GM12891 (cell line): ENCODE data around the gene HMCN2.

ENCODE experiments used
- DNase-seq: peaks from one replicate; pipeline ENCODE4 v3.0.0; 2011; ENCODE audit warnings: low spot score; ENCODE audit not compliant: insufficient read length
- FAIRE-seq: peaks from 2 replicates; lab custom pipeline; 2011; peaks lifted over from hg19 to GRCh38; lab: Jason Lieb, UNC
- PAX5 ChIP-seq: IDR thresholded peaks from 2 replicates; pipeline ENCODE4 v1.6.1; 2011; ENCODE audit warnings: low read length, moderate library complexity, mild to moderate bottlenecking; ENCODE audit not compliant: insufficient read depth, severe bottlenecking
- POLR2A ChIP-seq: IDR thresholded peaks from 2 replicates; pipeline ENCODE4 v1.6.1; 2011; ENCODE audit warnings: low read depth, low read length, control low read depth
- POLR2AphosphoS5 ChIP-seq: IDR thresholded peaks from 2 replicates; pipeline ENCODE4 v1.6.1; 2011; ENCODE audit warnings: low read depth, low read length, control low read depth
- POU2F2 ChIP-seq: IDR thresholded peaks from 2 replicates; pipeline ENCODE4 v1.6.1; 2011; ENCODE audit warnings: low read depth, mild to moderate bottlenecking, control low read depth, low read length, moderate library complexity
- SPI1 ChIP-seq: IDR thresholded peaks from 2 replicates; pipeline ENCODE4 v1.6.1; 2011; ENCODE audit warnings: low read depth, low read length, control low read depth
- TAF1 ChIP-seq: IDR thresholded peaks from 2 replicates; pipeline ENCODE4 v1.6.1; 2011; ENCODE audit warnings: low read depth, low read length, control low read depth

HMCN2 gene

DNA sequence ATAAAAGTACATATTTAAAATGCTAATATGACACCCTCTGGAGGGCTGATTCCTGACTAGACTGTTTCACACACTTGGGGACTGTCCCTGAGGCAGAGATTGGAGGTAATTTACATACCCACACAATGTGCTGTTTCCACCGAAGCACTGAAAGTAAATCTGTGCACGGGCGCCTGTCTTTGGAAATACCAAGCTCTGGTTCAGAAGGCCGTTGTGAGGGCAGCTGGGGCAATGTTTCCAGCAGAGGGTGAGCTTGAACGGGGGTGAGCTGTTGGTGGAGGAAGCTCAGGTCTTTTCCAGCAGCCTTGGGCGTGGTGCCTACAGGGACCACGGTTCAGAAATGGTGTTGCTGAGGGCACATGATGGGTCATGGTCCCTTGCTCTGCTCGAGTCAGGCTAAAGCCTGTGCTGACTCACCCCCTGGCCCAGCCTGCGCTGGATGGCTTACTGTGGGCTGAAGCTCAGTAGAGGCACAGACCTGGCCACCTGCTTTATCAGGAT, 25.8 kb upstream of the HMCN2 start:
- peak; percentile 89 for TF ChIP-seq PAX5
- no peak for TF ChIP-seq POLR2A
- peak; percentile 91 for TF ChIP-seq POU2F2
- DNase-seq (no peak), FAIRE-seq (peak; percentile 85)

DNA sequence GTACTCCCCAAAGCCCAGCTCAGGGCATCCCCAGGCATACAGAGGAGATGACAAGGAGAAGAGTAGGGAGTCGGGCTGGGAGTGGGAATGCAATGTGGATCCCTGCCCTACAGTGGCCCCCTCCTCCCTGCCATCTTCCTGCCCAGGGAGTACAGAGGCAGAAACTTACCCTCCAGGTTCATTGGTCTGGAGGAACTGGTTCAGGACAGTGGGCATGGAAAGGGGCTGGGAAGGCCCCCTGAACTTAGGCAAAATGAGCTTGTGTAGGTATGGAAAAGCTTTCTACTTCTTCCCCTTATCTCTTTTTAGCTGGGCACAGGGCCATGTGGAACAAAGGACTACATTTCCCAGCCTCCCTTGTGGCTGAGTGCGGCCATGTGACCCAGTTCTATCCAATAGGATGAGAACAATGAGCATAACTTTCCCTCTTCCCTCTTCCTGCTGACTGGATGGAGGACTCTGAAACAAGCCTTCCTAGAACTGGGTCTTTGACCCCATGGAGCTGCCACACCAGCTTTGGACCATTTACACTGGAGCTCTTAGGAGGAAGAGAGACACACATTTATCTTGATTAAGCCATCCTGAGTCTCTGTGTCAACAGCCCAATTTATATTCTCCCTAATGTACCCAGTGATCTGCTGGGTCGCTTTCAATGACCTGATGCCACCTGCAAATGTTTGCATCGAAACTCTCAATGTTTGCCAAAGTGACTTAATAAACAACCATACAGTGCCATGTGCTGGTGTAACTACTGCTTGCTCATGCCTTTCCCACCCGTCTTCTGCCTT, 25.0 kb upstream of the HMCN2 start:
- no peak for DNase-seq
- FAIRE-seq: peak; percentile 90

DNA sequence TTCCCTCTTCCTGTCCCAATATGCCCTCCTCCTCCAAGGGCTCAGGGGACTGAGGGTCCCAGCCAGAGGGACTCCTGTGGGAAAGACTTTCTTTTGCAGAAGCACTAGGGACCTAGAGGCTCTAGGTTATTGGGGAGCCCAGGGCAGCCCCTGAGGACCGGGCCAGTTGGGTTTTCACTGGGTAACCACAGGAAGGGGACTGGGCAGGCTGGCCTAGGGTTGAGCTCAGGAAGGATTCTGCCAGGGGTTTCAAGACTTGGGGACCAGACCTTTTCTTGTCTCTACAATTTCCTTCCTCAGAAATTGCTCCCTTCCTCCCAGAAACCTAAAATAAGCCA, 24.4 kb upstream of the HMCN2 start:
- TF ChIP-seq POU2F2 (no peak), POLR2AphosphoS5 (no peak), SPI1 (no peak)
- no peak for DNase-seq
- no peak for FAIRE-seq

More for the DNA sequence above, 25.0 kb upstream of the HMCN2 start:
- no peak for TF ChIP-seq TAF1
- peak; percentile 26; the same call in 1 of the 2 replicates for TF ChIP-seq SPI1

DNA sequence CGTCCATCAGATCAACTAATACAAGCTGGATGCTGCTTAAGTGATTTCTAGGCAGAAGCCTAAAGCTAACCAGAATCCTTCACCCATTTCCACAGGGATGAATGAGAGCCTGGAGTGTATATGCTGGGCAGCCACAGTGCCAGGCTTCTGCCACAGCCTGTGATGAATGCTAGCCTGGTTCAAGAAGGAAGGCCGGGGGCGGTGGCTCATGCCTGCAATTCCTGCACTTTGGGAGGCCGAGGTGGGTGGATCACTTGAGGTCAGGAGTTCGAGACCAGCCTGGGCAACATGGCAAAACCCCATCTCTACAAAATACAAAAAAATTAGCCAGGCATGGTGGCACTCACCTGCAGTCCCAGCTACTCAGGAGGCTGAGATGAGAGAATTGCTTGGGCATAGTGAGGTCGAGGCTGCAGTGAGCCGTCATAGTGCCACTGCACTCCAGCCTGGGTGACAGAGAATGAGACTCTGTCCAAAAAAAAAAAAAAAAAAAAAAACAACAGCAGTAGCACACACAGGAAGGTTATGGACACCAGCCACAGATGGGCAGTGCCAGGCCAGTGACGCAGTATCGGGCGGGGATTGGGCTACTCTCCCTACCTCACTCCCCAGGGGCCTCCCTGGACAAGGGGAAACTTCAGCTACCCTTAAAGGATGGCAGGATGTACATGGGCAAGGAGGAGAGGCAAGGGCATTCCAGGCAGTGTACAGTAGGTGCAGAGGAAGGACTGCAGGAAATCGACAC, 23.1 kb upstream of the HMCN2 start:
- no peak for FAIRE-seq
- TF ChIP-seq SPI1 (no peak), POLR2A (no peak), PAX5 (no peak), POLR2AphosphoS5 (no peak), TAF1 (no peak), POU2F2 (no peak)

DNA sequence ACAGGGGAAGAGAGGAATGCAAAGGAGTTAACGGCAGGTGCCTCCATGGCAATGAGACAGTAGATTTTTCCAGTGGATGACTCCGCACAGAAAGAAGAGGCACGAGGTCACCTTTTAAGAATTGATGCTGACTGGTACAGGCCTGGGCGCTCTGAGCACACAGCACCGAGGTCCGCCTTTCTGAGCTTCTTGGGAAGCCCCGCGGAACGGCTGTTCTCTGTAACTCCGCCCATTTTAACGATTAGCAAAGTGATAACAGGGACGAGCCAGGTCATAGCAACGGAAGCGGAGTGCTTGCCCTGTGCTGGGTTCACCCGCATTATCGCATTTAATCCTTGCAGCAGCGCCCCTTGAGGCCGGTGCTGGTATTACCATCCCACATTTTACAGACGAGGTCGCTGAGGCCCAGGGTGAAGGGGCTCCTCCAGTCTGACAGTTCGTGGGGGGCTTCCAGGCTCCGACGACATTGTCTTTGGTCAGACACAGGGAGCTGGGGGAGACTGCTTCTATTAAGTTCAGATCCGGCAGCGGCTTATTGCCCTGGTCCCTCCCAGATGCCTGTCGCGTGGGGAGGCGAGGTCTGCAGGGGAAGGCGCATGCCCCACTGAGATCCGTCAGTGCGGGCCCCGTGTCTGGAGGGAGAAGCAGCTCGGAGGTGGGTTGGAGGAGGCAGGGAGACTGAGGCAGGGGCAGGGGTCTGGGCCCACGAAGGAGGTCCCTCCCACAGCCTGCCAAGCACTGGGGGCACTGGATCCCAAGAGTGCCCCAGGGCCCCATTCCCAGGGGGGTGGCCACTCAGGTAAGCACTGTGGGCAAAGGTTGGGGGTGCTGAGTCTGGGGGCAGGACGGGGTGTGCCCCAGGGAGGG, 22.3 kb upstream of the HMCN2 start:
- FAIRE-seq: peak; percentile 87
- TF ChIP-seq POU2F2 (peak; percentile 83; the same call in 1 of the 2 replicates), POLR2AphosphoS5 (no peak)

More for the DNA sequence above, 23.1 kb upstream of the HMCN2 start:
- no peak for DNase-seq

DNA sequence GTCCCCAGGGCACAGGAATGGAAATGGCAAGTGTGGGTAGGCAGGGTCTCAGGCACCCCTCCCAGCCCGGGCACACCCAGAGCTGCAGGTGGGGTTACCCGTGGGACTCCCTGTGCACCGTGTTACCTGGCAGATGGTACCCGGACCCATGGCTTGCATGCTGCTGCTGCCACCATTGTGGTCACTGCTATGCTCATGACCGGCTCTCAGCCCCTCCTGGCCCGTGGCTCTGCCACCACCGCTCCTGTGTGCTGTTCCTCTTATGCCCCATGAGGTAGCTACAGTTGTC, 21.7 kb upstream of the HMCN2 start:
- FAIRE-seq (no peak), DNase-seq (no peak)
- TF ChIP-seq TAF1 (no peak), SPI1 (no peak), POLR2A (no peak), POLR2AphosphoS5 (no peak), POU2F2 (no peak), PAX5 (no peak)

More for the DNA sequence above, 22.3 kb upstream of the HMCN2 start:
- DNase-seq: peak; percentile 75

DNA sequence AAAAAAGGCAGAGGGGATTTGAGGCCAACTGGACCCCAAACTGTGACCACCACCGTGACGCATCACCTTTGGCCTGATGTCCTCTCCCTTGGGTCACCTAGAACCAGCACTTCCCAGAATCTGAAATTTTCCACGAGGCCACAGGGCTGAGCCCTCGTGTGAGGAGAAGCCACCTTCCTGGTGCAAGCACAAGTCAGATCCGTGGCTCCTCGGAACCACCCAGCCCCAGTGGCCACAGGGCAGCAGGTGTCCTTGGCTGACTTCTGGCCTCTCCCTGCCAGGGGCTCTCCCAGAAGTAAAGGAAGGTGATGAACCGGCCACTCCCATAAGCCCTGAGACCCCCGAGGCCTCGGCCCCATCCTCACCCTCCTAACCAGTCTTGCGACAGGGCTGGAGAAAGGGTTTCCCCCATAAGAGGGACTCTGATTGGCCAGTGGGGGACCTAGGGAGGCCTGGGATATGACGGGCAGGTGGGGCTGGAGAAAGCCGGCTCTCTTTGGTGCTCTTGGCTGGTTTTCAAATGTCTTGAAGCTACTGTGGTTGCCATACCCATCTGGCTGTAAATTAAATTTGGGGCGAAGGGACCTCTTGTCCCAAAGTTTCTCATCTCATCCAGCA, 20.9 kb upstream of the HMCN2 start:
- DNase-seq (no peak), FAIRE-seq (no peak)
- TF ChIP-seq POLR2AphosphoS5: no peak
- no peak for TF ChIP-seq PAX5

DNA sequence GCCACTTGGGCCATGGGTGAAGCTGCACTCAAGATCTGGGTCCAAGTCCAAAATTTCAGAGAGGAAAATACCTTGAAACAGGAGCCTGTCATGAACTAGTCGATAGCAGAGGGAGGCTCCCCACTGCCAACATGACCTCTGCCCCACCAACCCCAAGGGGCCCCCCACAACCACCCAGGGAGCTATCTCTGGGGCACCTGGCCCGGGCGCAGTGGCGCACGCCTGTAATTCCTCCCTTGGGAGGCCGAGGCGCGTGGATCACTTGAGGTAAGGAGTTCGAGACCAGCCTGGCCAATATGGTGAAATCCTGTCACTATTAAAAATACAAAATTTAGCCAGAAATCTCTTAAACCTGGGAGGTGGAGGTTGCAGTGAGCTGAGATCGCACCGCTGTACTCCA, 20.1 kb upstream of the HMCN2 start:
- TF ChIP-seq POLR2AphosphoS5: no peak
- no peak for TF ChIP-seq TAF1
- TF ChIP-seq SPI1: no peak
- TF ChIP-seq POLR2A: no peak
- DNase-seq (no peak), FAIRE-seq (no peak)

DNA sequence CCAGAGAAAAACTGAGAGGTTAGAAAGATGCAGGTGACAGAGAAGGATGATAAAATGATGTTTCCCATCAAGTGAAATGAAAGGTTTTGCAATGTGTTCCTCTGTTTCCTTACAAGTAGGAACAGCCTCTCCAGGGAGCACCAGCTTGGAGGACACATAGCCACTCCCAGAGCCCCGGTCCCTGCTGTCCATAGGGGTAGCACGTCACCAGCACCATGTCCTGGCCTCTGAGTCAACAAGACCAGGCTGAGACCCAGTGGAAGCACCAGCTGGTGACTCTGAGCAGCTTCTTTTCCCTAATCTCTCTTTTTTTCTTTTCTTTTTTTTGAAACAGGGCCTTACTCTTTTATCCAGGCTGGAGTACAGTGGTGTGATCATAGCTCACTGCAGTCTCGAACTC, 19.4 kb upstream of the HMCN2 start:
- FAIRE-seq: no peak
- no peak for DNase-seq
- TF ChIP-seq PAX5 (no peak), SPI1 (no peak), POU2F2 (no peak), TAF1 (no peak), POLR2A (no peak), POLR2AphosphoS5 (no peak)
